HuH-7.5 (cell line): ENCODE measurements around the gene TAS1R2.
A peak's percentile ranks its signal among the peaks of the same experiment; 100 is the strongest.
"Not testable (repeated sequence)": the region's sequence is repeated elsewhere in the genome, so short reads cannot be mapped to it uniquely, and the experiment has no call there.

Experiments
- DNase-seq: peaks from one replicate; pipeline ENCODE4 v3.0.0; 2011; ENCODE audit warnings: low spot score

The TAS1R2 gene

GRCh38 chr1:18868801-18869424 is 9.5 kb upstream of the TAS1R2 start:
- DNase-seq, result no peak

DNA sequence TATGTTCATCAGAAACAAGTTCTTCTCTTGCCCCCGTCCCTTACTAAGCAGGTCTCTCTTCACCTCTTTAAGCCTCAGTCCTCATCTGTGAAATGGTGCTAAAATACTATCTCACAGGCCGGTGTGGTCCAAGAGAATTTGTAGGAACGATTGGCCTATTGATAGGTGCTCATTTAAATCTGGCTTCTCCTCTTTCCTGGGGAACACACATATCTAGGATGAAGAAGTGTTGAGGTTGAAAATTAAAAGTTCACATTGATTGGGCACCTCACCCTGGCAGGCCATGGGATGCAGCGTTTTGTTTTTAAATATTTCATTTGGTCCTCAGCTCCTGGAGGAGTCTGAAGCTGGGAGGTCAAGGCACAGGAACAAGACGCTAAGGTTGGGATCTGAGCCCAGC is 8.9 kb upstream of the TAS1R2 start:
- no peak for DNase-seq

DNA sequence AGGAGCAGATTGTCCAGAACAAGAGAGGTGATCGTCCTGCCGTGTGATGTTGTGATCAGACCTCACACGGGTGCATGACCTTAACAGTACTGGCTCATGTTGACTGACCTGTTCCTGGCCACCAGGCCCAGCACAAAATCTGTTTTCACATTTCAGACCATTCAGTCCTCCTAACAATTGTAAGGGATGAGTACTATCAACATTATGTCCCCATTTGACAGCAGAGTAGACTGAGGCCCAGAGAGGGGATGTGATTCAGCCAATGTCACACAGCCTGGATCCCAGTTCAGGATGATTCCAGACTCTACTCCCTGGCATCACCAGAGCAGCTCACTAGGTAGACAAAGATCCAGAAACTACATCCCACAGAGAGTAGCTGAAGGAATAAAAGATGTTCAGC is 7.4 kb upstream of the TAS1R2 start:
- no peak for DNase-seq

- DNase-seq, result no peak
These were observed 6.9 kb upstream of the TAS1R2 start for GRCh38 chr1:18866314-18866713.

DNA sequence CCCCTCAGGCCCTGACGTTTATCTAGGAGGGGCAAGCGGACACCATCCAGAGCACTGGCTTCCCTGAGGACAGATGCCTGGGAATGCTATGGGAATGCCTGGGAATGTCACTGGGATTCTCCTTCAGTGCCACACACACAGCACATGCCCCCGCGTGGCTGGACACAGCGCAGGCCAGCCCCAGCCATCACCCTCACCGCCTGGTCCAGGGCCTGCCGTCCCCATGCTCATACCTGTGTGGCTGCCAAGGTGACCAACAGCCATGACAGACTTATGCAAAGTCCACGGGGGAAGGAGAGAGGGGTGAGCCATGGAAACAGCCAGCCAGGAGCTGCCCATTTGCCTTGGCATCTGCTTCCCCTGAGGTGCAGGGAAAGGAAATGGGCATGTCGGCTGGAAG is 5.7 kb upstream of the TAS1R2 start:
- no peak for DNase-seq

DNA sequence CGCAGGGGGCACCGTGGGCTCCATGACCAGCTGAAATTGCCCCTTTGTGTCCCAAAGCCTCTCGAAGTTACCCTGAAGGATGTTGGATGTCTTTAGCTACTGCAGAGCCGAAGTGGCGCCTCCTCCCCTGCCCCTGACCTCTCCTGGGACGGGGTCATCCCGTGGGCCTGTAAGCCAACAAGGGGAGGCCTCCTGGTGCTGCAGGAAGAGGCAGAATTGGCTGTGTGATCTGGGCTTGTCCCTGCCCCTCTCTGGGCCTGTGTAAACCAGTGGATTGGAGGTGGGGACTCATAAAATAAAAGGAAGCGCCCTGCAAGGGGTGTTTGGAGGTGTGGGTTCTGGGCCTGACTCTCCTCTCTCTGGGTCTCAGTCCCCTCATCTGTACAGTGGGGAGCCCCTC is 2.1 kb upstream of the TAS1R2 start:
- no peak for DNase-seq

- no peak for DNase-seq
These were observed 1.6 kb upstream of the TAS1R2 start for GRCh38 chr1:18861082-18861481.

DNA sequence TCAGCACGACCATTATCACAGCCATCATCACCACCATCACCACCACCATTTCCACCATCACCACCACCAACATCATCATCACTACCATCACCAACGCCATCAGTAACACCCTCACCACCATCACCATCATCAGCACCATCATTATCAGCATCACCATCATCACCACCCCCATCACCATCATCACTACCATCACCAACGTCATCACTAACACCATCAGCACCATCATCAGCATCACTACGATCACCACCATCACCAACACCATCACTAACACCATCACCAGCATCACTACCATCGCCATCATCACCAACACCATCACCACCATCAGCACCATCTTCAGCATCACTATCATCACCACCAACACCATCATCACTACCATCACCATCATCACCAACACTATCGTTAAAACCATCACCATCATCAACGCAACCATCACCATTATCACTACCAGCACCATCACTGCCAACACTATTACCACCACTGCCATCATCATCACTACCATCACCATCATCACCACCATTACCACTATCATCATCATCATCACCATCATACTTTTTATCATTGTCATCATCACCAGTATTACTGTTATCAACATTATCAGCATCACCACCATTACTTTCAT is 1.3 kb downstream of the TAS1R2 start:
- no peak for DNase-seq

DNA sequence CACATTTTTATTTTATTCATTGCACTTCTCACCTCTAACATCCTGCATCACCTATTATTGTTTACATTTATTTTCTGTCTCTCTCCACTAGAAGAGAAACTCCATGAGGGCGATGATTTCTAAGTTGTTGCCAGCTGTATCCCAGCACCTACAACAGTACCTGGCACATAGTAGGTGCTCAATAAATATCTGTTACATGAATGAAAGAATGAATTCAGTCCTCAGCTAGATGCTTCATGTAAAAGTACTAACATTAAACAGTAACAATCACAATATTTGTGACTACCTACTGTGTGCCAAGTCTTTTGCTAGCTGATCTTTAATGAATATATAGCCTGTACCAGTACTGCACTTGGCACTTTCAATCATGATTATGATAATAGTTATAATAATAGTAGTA is 3.0 kb downstream of the TAS1R2 start:
- DNase-seq, result no peak

DNA sequence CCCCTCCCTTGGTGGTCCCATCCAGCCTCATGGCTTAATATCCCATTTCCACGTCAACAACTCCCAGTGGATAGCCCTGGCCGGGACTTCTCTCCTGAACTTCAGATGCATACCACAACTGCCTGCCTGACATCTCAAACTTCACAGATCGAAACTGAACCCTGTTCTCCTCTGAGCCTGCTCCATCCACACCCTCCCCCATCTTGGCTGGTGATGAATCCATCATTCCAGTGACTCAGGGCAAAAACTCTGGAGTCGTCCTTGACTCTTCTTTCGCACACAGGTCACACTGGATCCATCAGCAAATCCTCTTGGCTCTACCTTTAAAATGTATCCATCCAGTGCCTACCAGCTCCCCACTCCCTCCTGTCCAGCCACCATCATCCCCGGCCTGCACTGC is 3.9 kb downstream of the TAS1R2 start:
- no peak for DNase-seq

- DNase-seq, result no peak
These were observed 5.0 kb downstream of the TAS1R2 start for GRCh38 chr1:18854331-18855025.

- no peak for DNase-seq
These were observed 7.0 kb downstream of the TAS1R2 start for GRCh38 chr1:18852501-18852900.

DNA sequence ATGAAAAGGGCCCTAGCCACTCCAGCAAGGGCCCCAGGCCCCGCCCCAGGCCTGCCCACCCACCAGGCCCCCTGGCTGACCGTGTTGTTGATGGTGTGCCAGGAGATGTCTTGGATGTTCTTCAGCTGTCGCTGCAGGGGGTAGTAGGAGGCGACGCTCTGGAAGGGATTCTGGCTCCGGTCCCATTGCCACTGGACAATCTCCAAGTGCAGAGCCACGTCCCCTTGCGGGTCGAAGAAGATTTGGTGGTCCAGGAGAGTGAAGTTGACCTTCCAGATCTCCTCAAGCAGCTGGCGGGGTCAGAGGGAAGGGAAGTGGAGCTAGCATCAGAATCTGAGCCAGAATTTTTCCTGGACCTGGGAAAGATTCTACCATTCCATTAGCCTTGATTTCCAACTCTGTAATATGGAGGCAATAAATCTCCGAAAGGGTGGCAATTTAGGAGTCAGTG is 10.2 kb downstream of the TAS1R2 start:
- DNase-seq, result no peak

DNA sequence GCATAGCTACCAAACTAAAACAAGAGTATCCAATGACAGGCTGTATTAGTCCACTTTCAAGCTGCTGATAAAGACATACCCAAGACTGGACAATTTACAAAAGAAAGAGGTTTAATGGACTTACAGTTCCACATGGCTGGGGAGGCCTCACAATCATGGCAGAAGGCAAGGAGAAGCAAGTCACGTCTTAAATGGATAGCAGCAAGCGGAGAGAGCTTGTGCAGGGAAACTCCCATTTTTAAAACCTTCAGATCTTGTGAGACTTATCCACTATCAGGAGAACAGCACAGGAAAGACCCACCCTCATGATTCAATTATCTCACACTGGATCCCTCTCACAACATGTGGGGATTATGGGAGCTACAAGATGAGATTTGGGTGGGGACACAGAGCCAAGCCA is 11.7 kb downstream of the TAS1R2 start:
- not testable (repeated sequence) for DNase-seq

DNA sequence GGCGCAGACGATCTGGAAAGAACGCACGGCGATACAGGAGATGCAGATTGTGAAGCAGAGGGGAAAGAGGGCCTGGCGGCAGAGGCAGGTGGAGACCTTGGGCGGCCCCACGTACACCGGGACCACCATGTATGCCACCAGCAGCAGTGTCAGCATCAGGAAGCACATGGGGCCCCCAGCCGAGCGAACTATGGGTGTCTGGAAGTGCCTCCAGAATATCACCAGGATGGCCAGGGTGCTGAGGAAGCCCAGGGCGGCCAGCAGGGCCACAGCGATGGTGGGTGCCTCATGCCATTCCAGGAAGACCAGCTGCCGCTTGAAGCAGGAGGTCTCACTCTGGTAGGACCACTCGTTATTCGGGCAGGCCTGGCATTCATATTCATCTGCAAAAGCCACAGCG is 19.3 kb downstream of the TAS1R2 start:
- DNase-seq, result no peak

DNA sequence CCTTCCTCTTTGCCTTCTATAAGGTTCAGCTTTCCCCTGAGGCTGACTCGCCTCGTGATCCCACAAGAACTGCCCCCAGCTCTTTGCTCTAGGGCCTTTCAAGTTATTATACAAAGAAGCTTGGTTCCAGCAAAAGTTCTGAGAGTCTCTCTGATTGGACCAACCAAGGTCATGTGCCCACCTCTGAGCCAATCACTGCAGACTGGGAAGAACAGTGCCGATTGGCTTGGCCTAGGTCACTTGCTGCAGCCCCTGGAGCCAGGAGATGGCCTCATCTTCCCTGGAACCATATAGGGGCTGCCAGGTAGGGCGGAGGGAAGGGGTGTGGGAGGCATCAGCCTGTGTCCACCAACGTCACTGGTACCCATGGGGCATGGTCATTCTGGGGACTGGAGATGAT is 22.8 kb downstream of the TAS1R2 start:
- DNase-seq, result no peak

- DNase-seq, result not testable (repeated sequence)
These were observed 27.1 kb downstream of the TAS1R2 start for GRCh38 chr1:18832319-18832718.

DNA sequence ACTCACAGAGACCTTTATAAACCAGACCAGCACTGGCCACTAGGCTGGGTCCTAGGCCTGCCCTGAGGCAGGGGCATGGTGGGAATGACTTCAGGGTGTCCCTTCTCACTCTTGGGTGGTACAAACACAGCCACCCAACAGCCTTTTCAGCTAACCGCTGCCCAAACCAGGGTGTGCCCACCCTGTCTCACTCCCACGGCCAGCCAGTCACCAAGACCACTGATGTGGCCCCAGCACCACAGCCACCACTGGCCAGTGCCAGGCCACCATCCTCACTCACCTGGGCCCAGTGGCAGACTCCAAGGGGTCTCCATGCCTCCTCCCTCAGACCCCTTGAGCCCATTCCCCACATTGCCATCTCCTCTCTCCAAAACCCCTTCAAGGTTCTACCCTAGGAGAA is 27.8 kb downstream of the TAS1R2 start:
- no peak for DNase-seq

GRCh38 chr1:18830596-18830995 is 28.9 kb downstream of the TAS1R2 start:
- no peak for DNase-seq

DNA sequence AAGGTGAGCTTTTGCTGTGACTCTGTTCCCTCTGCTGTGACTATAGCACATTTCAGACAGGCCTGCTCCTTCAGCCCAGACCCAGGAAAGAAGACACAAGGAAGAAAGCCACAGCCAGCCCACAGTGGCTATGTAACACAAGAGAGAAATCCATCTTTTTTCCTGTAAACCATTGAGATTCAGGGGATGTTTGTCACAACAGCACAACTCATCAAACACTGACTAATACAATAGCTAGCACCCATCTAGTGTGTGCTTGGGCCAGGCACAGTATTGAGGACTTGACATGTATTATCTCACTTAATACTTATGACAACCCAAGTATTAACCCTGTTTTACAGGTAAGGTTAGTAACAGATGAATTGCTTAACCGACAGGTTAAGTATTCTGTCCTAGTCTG is 29.8 kb downstream of the TAS1R2 start:
- no peak for DNase-seq

DNA sequence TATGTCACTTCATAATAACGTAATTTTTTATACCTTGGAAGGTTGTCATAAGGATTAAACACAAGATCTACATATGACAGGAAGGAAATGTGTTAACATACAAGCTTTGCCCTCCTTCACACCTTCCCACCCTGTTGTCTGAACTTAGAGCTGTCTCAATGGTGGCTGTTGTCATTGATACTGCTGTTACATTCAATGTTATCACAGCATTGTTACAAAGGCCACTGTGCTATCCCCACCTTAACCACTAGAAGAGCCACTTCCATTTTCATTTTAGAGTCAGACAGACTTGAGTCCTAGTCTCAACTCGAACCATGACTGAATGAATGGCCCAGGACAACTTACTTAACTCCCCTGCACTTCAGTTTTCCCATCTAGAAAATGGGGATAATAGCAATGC is 31.2 kb downstream of the TAS1R2 start:
- DNase-seq, result no peak

DNA sequence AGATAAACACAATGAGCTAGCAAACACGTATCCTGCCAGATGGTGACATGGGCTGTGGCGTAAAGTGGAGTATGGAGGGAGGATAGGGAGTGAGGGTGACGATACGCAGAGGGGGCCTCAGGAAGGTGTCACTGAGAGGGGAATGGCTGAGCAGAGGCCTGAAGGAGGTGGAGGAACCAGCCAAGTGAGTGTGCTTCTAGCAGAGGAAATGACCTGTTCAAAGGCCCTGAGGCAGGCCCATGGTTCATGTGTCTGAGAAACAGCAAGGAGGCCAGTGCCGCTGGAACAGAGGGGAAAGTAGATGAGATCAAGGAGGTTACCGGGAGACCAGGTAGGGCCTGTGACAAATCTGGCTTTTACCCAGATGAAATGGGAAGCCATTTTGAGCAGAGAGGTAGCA is 36.0 kb downstream of the TAS1R2 start:
- DNase-seq, result no peak

GRCh38 chr1:18820791-18821641 is 38.4 kb downstream of the TAS1R2 start:
- DNase-seq, result peak; percentile 86
